CD4-positive, alpha-beta T cell treated with Interleukin-1 beta for 1 hour (primary cell): ENCODE results near the gene ARID1B.

Experiments
- DNase-seq, 2 donors: peaks; one replicate each; pipeline ENCODE4 v3.0.0-alpha.2; 2020 to 2022

Gene ARID1B

GRCh38 chr6:156776840-156777576 lies at the start of gene ARID1B:
ARID1B (plus strand) TSS chr6:156777378; CDS start chr6:156777681, 303 bp downstream.
- DNase-seq = peak; percentile 86

GRCh38 chr6:156727715-156728385 lies 49.3 kb upstream of the ARID1B start:
- DNase-seq = peak in 1 of 2 donors; percentile 3

DNA sequence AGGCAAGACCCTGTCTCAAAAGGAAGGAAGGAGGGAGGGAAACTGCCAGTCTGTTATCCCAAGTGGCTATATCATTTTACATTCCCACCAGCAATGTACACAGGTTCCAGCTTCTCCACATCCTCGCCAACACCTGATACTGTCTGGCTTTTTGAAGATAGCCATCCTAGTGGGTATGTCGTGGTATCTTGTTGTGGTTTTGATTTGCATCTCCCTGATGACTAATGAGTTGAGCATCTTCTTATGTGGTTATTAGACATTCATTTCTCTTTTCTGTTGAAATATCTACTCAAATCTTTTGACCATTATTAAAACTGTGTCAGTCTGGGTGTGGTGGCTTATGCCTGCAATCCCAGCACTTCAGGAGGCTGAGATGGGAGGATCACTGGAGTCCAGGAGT lies 47.9 kb upstream of the ARID1B start:
- no peak for DNase-seq

DNA sequence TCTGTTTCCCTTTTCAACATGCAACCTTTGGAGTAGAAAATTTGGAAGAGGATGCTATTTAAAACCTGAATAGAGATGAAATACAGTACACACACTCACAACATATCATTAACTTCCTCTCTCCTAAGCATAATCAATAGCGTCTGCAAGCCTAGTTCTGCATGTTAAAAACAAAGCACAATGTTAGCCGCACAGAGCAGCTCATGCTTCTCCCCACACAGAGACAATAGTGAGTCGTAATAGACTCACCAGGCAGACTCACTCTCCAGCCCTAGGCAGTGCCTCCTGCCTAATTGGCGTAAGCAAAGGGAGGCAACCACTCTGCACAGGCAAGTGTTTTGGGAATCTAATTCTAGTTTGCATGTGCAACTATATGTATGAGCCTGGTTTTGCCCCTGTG lies 45.8 kb upstream of the ARID1B start:
- DNase-seq = no peak

DNA sequence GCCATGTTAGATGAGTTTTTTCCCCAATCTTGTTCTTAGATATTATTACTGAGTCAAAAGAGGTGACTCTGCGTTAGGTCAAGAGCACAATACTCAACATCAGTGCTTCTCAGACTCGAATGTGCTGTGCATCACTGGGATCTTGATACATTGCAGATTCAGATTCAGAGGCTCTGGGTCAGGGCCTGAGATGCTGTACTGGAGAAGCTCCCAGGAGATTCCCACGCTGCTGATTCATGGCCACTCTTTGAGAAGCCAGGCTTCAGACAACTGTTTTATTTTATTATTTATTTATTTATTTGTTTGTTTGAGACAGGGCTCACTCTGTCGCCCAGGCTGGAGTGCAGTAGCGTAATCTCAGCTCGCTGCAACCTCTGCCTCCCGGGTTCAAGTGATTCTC lies 41.4 kb upstream of the ARID1B start:
- no peak for DNase-seq

- no peak for DNase-seq
These were observed 36.6 kb upstream of the ARID1B start for GRCh38 chr6:156740604-156741003.

GRCh38 chr6:156741287-156742073 lies 35.7 kb upstream of the ARID1B start:
- DNase-seq = no peak

- DNase-seq = no peak
These were observed 29.5 kb upstream of the ARID1B start for GRCh38 chr6:156747715-156748114.

- no peak for DNase-seq
These were observed 28.7 kb upstream of the ARID1B start for GRCh38 chr6:156748504-156748903.

DNA sequence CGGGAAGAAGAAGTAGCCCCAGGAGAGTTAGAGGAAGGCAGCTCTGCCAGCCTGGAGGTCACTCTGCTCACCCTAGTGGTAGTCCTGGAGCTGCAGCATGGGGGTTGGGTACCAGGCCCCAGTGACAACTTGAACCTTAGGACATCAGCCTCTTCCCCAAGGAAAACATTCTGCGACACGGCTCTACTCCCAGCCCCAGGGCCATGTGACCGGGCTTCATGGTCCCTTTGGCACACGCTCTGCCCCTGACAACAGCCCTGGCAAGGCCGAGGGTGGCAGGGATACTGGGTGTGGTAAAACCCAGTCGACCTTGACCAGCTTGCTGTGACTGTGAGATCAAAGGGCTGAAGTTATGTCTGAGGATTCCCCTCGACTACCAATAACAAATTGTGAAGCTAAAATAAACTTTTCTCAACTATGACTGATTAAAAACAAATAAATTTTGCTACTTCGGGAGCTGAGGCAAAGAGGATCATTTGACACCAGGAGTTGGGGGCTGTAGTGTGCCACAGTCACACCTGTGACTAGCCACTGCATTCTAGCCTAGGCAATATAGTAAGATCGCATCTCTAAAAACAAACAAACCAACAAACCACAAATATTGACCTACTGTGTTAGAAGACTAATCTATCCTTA lies 24.4 kb upstream of the ARID1B start:
- DNase-seq = peak in 1 of 2 donors; percentile 25

DNA sequence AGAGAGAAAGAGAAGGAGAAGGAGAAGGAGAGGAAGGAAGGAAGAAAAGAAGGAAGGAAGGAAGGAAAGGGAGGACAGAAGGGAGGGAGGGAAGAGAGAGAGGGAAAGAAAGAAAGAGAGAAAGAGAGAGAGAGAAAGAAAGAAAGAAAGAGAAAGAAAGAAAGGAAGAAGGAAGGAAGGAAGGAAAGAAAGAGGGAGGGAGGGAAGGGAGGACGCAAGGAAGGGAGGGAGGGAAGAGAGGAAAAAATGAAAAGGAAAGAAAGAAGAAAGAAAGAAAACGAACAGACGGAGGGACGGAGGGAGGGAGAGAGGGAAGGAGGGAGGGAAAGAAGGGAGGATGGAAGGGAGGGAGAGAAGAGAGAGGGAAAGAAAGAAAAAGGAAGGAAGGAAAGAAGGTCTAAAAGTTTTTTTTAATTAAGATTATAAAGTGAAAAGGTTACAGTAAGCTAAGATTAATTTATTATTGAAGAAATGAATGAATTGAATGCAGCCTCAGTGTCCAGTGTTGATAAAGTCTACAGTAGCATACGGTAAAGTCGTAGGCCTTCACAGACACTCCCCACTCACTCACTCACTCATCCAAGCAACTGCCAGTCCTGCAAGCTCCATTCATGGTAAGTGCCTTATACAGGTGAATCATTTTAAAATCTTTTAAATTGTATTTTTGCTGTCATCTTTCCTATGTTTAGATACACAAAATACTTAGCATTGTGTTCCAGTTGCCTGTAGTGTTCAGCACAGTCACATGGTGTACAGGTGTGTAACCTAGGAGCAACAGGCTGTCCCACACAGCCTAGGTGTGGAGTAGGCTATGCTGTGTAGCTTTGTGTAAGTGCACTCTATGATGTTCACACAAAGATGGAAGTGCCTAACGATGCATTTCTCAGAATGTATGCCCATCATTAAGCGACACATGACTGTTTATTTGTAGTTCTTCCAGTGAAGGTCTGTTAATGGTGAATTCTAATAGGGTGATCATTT lies 20.3 kb upstream of the ARID1B start:
- no peak for DNase-seq

- DNase-seq = no peak
These were observed 19.3 kb upstream of the ARID1B start for GRCh38 chr6:156757849-156758248.

- DNase-seq = no peak
These were observed 16.8 kb upstream of the ARID1B start for GRCh38 chr6:156760377-156760776.

GRCh38 chr6:156762547-156762946 lies 14.6 kb upstream of the ARID1B start:
- DNase-seq = no peak

GRCh38 chr6:156765117-156765516 lies 12.1 kb upstream of the ARID1B start:
- no peak for DNase-seq

DNA sequence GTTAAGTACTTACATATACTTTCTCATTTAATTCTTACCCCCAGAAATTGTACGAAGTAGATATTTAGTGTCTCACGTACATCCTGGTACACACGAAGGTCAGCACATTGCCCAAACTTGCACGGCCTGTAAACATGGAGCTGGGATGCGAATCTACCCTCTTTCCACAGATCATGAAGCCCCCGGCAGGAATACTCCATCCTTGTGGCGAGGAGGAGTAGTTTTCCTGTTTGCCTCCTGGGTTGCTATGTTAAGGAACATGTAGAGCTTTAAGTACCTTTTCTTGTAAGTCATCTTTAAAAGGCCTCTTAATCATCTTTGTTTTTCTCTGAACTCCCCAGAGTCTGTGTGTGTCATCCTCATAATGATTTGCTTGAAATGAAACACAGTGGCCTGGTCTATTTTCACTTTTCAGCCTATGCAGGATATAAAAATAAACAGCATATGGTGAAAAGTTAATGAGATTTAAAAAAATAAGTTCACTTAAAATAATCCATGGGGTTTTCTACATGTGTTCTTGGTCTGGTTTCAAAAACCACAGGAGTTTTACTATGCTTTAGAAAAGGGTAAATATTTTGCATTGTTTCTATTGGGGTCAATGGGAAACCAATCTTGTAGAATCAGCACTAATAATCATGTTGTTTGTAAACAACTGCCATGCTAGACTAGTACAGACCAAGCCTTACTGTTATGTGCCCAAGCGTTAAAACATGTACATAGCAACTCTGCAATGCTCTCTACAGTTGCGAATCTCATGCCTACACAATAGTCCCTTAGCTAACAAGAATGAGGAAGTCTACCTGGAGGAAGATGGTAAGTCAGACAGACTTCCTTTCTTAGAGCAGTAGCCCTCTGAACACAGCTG lies 9.3 kb upstream of the ARID1B start:
- no peak for DNase-seq

DNA sequence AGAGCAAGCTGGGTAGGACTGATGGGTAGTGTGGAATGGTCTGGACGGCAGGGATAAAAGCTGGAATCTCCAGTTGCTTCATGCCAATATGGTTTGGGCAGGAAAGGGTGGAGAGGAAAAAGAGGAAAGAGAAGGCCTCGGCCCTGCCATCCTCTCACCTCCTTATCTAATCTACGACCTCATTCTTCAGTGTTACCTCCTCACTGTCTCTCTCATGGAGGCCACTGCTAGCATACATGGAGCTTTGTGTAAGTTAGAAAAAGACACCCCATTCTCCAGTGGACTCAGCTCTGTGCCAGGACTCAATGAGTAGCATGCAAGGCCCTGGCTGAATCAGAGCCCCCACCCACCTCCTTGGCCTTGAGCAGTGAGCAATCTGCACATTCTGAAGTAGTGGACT lies 6.1 kb upstream of the ARID1B start:
- no peak for DNase-seq

- no peak for DNase-seq
These were observed 5.4 kb upstream of the ARID1B start for GRCh38 chr6:156771761-156772160.

DNA sequence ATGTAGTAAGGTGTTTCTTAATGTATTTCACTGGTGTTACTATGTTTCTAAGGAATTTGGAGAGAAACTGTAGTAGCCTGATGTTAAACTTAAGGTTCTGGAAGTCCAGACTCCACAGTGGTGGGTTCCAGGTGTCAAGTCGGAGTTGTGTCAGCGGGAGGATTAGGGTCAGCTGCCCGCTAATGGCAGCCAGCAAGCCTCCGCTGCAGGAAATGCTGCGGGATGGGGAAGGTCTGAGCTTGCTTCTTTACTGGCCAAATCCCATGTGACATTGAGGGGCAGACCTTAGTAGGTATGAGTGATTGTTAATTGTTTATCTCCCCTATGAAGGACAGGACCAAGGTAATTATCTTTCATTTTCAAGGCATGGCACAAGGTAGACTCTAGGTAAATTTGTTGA lies 3.7 kb upstream of the ARID1B start:
- no peak for DNase-seq

DNA sequence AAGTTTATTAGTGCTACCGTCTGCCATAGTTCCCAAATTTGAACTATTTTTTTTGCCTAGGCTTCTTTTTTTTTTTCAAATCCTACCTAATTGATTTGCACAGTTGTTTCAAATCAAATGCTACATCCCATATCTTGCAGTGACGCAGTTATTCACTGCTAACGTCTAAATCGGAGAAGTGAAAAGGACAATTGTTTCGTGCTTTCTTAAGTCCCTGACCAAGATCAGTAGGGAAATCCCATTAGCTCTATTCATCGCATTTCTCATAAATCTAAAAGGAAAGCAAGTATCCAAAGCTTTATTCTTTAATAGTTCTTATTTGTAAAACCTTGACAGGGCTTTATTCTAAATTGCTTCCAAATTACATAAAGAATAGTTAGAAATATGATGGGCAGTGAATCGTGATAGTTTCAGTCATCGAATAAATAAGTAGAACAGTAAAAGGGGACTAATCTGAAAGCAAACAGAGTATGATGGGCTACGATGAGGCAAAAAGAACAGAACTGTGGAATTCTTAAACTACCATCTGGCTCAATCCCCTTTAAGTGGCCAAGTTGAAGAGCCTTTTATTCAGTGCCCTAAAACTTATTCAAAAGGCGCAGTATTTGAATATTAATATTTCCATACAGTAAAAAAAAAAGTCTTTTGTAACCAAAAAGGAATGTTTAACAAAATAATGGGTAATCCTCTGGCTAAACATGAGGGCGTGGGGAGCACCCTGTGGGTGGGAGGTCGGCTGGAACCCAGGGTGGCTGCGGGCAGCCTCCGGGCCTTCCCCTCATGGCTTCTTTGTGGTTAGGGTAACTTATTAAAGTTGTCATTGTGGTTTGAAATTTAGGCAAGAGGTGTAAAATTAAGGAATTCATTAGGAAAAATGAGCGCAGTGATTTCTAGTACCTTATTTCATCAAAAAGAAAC lies 3.0 kb upstream of the ARID1B start:
- no peak for DNase-seq
